Myocyte (in vitro differentiated cells): ENCODE results near the gene ASTN2. TPM values are rescaled to one million over a fixed set of nuclear protein-coding genes. Genes with fewer than 3 reads are reported as not detected.
"Not testable (repeated sequence)": the region's sequence is repeated elsewhere in the genome, so short reads cannot be mapped to it uniquely, and the experiment has no call there.

Experiments
- DNase-seq: peaks from one replicate; pipeline ENCODE4 v3.0.0-alpha.2; 2012; ENCODE audit warnings: low read depth
- total RNA-seq: library from RNA; depleted of rRNA; stranded (reverse); fragments of >200 nt; gene quantifications from 2 replicates; pipeline ENCODE4 v1.2.3, GENCODE V29; 2014

The ASTN2 gene
- total RNA-seq, 1 donor from 2014 or later, result 25.3 TPM

GRCh38 chr9:116837018-116837989, 577.6 kb downstream of the ASTN2 start:
- DNase-seq, result no peak

DNA sequence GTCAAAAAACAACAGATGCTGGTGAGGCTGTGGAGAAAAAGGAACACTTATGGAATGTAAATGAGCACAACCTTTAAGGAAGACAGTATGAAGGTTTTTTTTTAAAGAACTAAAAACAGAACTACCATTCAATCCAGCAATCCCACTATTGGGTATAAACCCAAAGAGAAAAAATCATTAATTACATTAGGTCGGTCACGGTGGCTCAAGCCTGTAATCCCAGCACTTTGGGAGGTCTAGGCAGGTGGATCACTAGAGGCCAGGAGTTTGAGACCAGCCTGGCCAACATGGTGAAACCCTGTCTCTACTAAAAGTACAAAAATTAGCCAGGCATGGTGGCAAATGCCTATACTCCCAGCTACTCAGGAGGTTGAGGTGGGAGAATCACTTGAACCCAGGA, 584.5 kb downstream of the ASTN2 start:
- DNase-seq, result not testable (repeated sequence)

- DNase-seq, result no peak
These were observed 593.1 kb downstream of the ASTN2 start for GRCh38 chr9:116821633-116822229.

GRCh38 chr9:116819116-116819515, 595.7 kb downstream of the ASTN2 start:
- no peak for DNase-seq

DNA sequence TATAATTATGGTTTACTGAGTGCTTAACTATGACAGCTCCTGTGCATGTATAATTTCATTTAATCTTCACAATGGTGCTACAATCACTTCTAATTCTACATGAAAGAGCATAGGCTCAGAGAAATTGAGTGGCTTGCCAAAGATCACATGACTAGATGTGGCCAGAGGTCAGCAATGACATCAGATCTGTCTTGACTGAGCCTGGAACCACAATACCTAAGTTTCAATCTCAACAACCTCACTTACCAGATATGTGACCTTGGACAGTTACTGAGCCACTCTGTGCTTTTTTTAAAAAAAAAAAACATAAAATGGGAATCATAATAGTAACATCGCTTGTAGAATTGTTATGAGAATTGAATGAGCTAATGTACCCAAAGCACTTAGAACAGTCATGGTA, 597.1 kb downstream of the ASTN2 start:
- no peak for DNase-seq

- DNase-seq, result no peak
These were observed 598.4 kb downstream of the ASTN2 start for GRCh38 chr9:116816484-116816883.

DNA sequence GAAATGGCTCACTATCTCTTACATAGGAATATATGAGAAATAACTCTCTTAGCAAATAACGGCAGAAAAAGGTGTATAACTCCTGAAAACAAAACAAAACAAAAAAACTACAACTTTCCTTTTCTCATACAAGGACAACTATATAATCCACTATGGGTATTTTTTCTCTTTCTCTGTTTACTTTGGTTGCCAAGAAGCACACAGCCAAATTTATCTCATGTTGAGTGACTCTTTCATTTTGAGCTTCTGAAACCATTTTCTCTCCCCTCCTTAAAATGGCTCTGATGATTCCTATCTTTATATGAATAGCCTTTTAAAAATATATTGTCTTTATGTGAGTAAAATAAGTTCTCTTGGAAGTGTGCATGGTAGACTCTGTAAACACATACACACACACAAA, 599.0 kb downstream of the ASTN2 start:
- no peak for DNase-seq

GRCh38 chr9:116813031-116813300, 601.9 kb downstream of the ASTN2 start:
- no peak for DNase-seq

- no peak for DNase-seq
These were observed 602.4 kb downstream of the ASTN2 start for GRCh38 chr9:116812231-116813030.

DNA sequence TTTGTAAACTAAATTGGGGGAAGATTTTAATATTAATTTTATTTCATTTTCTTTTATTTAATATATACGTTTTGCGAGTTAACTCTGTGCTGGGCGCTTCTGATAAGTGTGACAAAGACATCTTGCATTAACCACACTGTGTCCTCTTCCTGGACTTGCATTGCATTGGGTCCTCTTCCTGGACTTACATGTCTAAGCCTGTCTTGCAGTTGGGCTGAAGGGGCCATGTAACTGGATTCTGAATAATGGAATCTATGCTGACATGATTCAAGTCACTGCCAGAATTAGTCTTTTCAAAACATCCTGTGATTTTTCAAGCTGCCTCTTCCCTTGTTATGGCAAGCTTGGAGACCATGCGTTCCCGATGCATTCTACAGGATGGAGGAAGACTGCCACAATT, 605.2 kb downstream of the ASTN2 start:
- DNase-seq, result no peak

- peak; percentile 61 for DNase-seq
These were observed 608.8 kb downstream of the ASTN2 start for GRCh38 chr9:116806075-116806474.

GRCh38 chr9:116800885-116801284, 614.0 kb downstream of the ASTN2 start:
- peak; percentile 80 for DNase-seq

GRCh38 chr9:116800074-116800473, 614.8 kb downstream of the ASTN2 start:
- DNase-seq, result no peak

GRCh38 chr9:116798521-116798920, 616.3 kb downstream of the ASTN2 start:
- DNase-seq, result no peak

- DNase-seq, result no peak
These were observed 617.6 kb downstream of the ASTN2 start for GRCh38 chr9:116797276-116797675.

DNA sequence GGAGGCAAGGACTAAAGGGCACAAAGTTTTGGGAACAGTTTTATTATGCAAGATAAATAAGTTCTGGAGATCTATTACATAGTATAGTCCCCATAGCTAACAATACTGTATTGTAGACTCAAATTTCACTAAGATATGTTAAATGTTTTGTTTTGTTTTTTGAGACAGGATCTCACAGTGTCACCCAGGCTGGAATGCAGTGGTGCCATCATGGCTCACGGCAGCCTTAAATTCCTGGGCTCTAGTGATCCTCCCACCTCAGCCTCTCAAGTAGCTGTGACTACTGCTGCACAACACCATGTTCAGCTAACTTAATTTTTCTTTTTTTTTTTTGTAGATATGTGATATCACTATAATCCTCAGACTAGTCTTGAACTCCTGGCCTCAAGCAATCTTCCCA, 618.2 kb downstream of the ASTN2 start:
- no peak for DNase-seq

- DNase-seq, result no peak
These were observed 619.0 kb downstream of the ASTN2 start for GRCh38 chr9:116795821-116796220.

DNA sequence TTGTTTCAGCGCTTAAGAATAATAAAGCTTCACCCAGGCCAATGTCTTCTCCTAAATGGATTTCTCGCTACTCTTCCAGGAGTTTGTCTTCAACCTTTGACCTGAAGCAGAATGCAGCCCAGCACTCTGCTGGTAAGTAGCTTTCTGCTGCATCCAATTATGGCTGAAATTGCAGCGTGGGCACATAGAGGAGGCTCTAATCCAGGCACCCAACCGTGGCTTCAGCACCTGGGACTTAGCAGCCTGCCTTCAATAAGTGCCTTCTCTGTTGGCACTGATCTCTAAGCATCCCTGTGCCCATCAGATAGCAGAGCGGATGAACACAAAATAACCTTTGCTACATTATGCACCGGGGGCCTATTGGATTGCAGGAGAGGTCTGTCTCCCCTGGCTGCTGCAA, 622.6 kb downstream of the ASTN2 start:
- no peak for DNase-seq

GRCh38 chr9:116791326-116791725, 623.5 kb downstream of the ASTN2 start:
- no peak for DNase-seq

DNA sequence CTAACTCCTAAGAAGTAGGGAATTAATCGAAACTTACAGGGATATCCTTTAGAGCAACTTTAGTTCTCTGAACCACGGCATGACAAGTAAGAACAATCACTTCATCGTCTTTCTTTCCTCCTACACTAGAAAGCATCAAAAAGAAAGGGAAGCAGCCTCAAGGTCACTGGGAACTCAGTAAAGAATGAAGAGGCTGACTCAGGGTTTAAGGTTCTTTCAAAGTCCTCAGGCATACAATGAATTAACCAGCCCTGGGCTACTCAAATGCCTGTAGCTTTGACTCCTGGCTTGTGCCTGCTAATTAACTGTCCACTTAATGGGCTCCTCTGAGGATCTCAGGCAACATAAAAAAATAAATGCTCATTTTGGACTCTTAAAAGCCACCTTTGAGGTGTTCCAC, 625.8 kb downstream of the ASTN2 start:
- no peak for DNase-seq

- no peak for DNase-seq
These were observed 628.1 kb downstream of the ASTN2 start for GRCh38 chr9:116786737-116787136.

GRCh38 chr9:116777116-116777515, 637.7 kb downstream of the ASTN2 start:
- no peak for DNase-seq
